Skeletal muscle tissue (tissue), 4 donors: ENCODE measurements around the gene TTLL11. TPM values are rescaled to one million over a fixed set of nuclear protein-coding genes. Genes with fewer than 3 reads are reported as not detected.

Experiments
- H3K27ac ChIP-seq: one replicate; pipeline ENCODE4 v1.7.0; 2013; ENCODE audit warnings: mild to moderate bottlenecking, low read depth, low read length, inconsistent platforms
- H3K27me3 ChIP-seq, 3 donors: one replicate each; pipeline ENCODE4 v1.7.0; 2013; ENCODE audit warnings: low read length in 3 of 3; ENCODE audit not compliant: control insufficient read depth in 3 of 3, insufficient read depth in 3 of 3
- H3K36me3 ChIP-seq, 3 donors: one replicate each; pipeline ENCODE4 v1.7.0; 2013; ENCODE audit warnings: low read length in 3 of 3; ENCODE audit not compliant: control insufficient read depth in 3 of 3, insufficient read depth in 3 of 3
- H3K4me1 ChIP-seq, 3 donors: one replicate each; pipeline ENCODE4 v1.7.0; 2013; ENCODE audit warnings: low read length in 3 of 3, mild to moderate bottlenecking in 3 of 3; ENCODE audit not compliant: control insufficient read depth in 3 of 3, insufficient read depth in 3 of 3
- H3K4me3 ChIP-seq, 3 donors: one replicate each; pipeline ENCODE4 v1.7.0; 2013; ENCODE audit warnings: low read length in 3 of 3
- H3K9ac ChIP-seq, 3 donors: one replicate each; pipeline ENCODE4 v1.7.0; 2013; ENCODE audit warnings: low read length in 3 of 3, mild to moderate bottlenecking in 3 of 3, moderate library complexity in 2 of 3, low read depth in 1 of 3
- H3K9me3 ChIP-seq, 3 donors: one replicate each; pipeline ENCODE4 v1.7.0; 2013; ENCODE audit warnings: low read length in 3 of 3; ENCODE audit not compliant: control insufficient read depth in 3 of 3
- total RNA-seq: library from RNA; depleted of rRNA; stranded (reverse); fragments of >200 nt; gene quantifications from one replicate; pipeline ENCODE4 v1.2.3, GENCODE V29; 2014
- donor health status: Osteomylitis.

The TTLL11 gene
- total RNA-seq, 1 donor from 2014 or later, result 13.0 TPM

- Histone ChIP-seq H3K27ac (no peak overlapping the region), H3K9me3 (no peaks in the 10 kb centered on the region), H3K9ac (no peak overlapping the region), H3K27me3 (no peaks in the 10 kb centered on the region), H3K4me3 (no peak overlapping the region), H3K4me1 (peaks cover 0 to 9% (median 0%) of the 10 kb centered on the region in 3 donors), H3K36me3 (peaks cover 0 to 3% (median 2%) of the 10 kb centered on the region in 3 donors)
Measured at GRCh38 chr9:121972501-121972981, 120.6 kb downstream of the TTLL11 start.

GRCh38 chr9:121968056-121968455 lies 125.1 kb downstream of the TTLL11 start:
- Histone ChIP-seq H3K4me3 (no peak overlapping the region), H3K27me3 (no peaks in the 10 kb centered on the region), H3K9ac (no peak overlapping the region), H3K4me1 (peaks cover 0 to 9% (median 0%) of the 10 kb centered on the region in 3 donors), H3K27ac (no peak overlapping the region), H3K36me3 (peaks cover 0 to 2% (median 0%) of the 10 kb centered on the region in 3 donors), H3K9me3 (no peaks in the 10 kb centered on the region)

GRCh38 chr9:121966706-121967105 lies 126.4 kb downstream of the TTLL11 start:
- no peaks in the 10 kb centered on the region for H3K27me3 ChIP-seq
- H3K4me3 ChIP-seq, result no peak overlapping the region
- no peak overlapping the region for H3K9ac ChIP-seq
- peaks cover 0 to 2% (median 0%) of the 10 kb centered on the region in 3 donors for H3K36me3 ChIP-seq
- no peak overlapping the region for H3K27ac ChIP-seq
- no peaks in the 10 kb centered on the region for H3K9me3 ChIP-seq
- no peaks in the 10 kb centered on the region for H3K4me1 ChIP-seq

DNA sequence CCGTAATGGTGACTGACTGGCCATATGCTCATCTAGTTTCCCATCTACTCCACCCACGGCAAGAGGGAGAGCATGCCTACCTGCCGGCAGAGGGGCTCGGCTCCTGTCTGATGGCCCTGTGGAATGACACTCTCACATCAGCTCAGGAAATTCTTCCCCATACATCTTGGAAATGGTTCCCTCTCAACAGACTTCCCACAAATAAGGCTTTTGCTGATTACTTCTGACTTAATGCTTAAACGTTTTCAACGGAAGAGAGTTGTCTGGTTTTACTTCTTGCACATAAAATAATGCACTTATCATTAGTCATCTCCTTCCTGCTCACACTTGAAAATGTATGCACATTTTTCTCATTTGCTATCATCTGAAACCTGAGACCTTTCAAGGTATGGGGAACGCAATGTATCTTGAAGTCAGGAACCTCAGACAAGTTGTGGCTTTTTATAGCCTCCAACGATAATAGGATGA lies 129.5 kb downstream of the TTLL11 start:
- H3K9ac ChIP-seq, result no peak overlapping the region
- H3K4me3 ChIP-seq, result no peak overlapping the region
- H3K36me3 ChIP-seq, result peaks cover 0 to 2% (median 0%) of the 10 kb centered on the region in 3 donors
- H3K27ac ChIP-seq, result no peak overlapping the region
- H3K4me1 ChIP-seq, result no peaks in the 10 kb centered on the region
- H3K9me3 ChIP-seq, result no peaks in the 10 kb centered on the region
- no peaks in the 10 kb centered on the region for H3K27me3 ChIP-seq

DNA sequence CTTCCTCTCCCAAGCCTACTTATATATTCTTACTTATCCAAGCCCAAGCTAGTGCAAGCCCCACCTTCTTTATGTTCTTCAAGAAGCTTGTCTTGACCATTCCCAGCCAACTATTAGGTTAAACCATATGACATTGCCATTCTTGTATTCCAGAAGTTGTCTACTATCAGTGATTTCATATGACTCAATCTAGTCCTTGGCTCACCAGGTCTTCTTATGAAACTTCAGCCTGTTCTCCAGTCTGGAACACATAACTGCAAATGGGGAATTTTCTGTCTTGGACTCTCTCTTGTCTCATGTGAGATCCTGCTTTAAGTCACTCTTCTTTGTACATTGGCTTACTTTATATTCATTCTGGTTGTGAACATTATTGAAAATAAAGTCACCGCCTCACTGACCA lies 130.7 kb downstream of the TTLL11 start:
- no peaks in the 10 kb centered on the region for H3K9me3 ChIP-seq
- no peaks in the 10 kb centered on the region for H3K36me3 ChIP-seq
- H3K27me3 ChIP-seq, result no peaks in the 10 kb centered on the region
- H3K27ac ChIP-seq, result no peak overlapping the region
- no peak overlapping the region for H3K9ac ChIP-seq
- no peak overlapping the region for H3K4me3 ChIP-seq
- no peaks in the 10 kb centered on the region for H3K4me1 ChIP-seq

GRCh38 chr9:121960665-121961064 lies 132.4 kb downstream of the TTLL11 start:
- Histone ChIP-seq H3K4me1 (no peaks in the 10 kb centered on the region), H3K4me3 (no peak overlapping the region), H3K9me3 (no peaks in the 10 kb centered on the region), H3K36me3 (no peaks in the 10 kb centered on the region), H3K9ac (no peak overlapping the region), H3K27me3 (no peaks in the 10 kb centered on the region), H3K27ac (no peak overlapping the region)

GRCh38 chr9:121958530-121958929 lies 134.6 kb downstream of the TTLL11 start:
- no peaks in the 10 kb centered on the region for H3K36me3 ChIP-seq
- H3K9ac ChIP-seq, result no peak overlapping the region
- H3K9me3 ChIP-seq, result no peaks in the 10 kb centered on the region
- H3K27me3 ChIP-seq, result no peaks in the 10 kb centered on the region
- no peak overlapping the region for H3K27ac ChIP-seq
- peaks cover 0 to 4% (median 2%) of the 10 kb centered on the region in 3 donors for H3K4me1 ChIP-seq
- H3K4me3 ChIP-seq, result no peak overlapping the region

GRCh38 chr9:121956808-121957207 lies 136.3 kb downstream of the TTLL11 start:
- Histone ChIP-seq H3K36me3 (no peaks in the 10 kb centered on the region), H3K4me3 (no peak overlapping the region), H3K4me1 (peaks cover 0 to 4% (median 2%) of the 10 kb centered on the region in 3 donors), H3K27ac (no peak overlapping the region), H3K9ac (peak overlapping the region in 1 of 3 donors; percentile 34), H3K27me3 (no peaks in the 10 kb centered on the region), H3K9me3 (no peaks in the 10 kb centered on the region)

DNA sequence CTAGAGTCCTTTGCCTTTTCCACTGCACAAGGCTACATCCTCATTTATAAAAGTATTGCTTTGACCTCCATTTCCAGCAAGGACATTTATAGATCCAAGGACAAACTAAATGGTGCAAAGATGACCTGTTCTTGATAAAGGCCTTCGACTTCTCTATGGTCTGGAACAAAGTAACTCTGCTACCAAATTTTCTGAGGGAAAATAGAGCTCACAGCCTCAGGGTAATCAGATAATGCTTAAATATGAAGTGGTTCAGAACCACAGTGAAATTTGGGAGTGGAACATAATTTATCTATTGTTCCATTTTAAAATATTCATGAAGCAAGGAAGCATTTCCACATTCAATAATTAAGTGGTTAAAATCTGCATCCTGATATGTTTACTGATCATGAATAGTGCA lies 137.5 kb downstream of the TTLL11 start:
- H3K9ac ChIP-seq, result no peak overlapping the region
- H3K36me3 ChIP-seq, result peaks cover 0 to 2% (median 0%) of the 10 kb centered on the region in 3 donors
- H3K27ac ChIP-seq, result no peak overlapping the region
- H3K4me1 ChIP-seq, result peaks cover 0 to 4% (median 2%) of the 10 kb centered on the region in 3 donors
- no peaks in the 10 kb centered on the region for H3K27me3 ChIP-seq
- H3K4me3 ChIP-seq, result no peak overlapping the region
- no peaks in the 10 kb centered on the region for H3K9me3 ChIP-seq

GRCh38 chr9:121954477-121955140 lies 138.5 kb downstream of the TTLL11 start:
- no peaks in the 10 kb centered on the region for H3K9me3 ChIP-seq
- H3K27me3 ChIP-seq, result no peaks in the 10 kb centered on the region
- H3K4me3 ChIP-seq, result no peak overlapping the region
- peaks cover 0 to 2% (median 0%) of the 10 kb centered on the region in 3 donors for H3K36me3 ChIP-seq
- H3K4me1 ChIP-seq, result peaks cover 0 to 4% (median 2%) of the 10 kb centered on the region in 3 donors
- no peak overlapping the region for H3K27ac ChIP-seq
- no peak overlapping the region for H3K9ac ChIP-seq
